ENCODE results near the gene CADM1.

The CADM1 gene

GRCh38 chr11:115326526-115326925 lies 177.7 kb downstream of the CADM1 start:
- in situ Hi-C loops (cut with MboI; ENCODE audit: low sequenced_read_pairs): loop anchor here (25.0 kb wide), 1 partner anchor 911 kb away; no protein-coding TSS in a partner anchor

- in situ Hi-C loops (cut with MboI; ENCODE audit: low sequenced_read_pairs): loop anchor here (25.0 kb wide), 1 partner anchor 912 kb away; no protein-coding TSS in a partner anchor
Observed at GRCh38 chr11:115325523-115325922, 178.7 kb downstream of the CADM1 start.

GRCh38 chr11:115324581-115325432 lies 179.4 kb downstream of the CADM1 start:
- in situ Hi-C loops (cut with MboI; ENCODE audit: low sequenced_read_pairs): loop anchor here (25.0 kb wide), 1 partner anchor 912 kb away; no protein-coding TSS in a partner anchor

GRCh38 chr11:115322553-115323203 lies 181.5 kb downstream of the CADM1 start:
- in situ Hi-C loops (cut with MboI; ENCODE audit: low sequenced_read_pairs): no loop called here

GRCh38 chr11:115321605-115322289 lies 182.5 kb downstream of the CADM1 start:
- in situ Hi-C loops (cut with MboI; ENCODE audit: low sequenced_read_pairs): no loop called here

GRCh38 chr11:115317277-115318185 lies 186.7 kb downstream of the CADM1 start:
- in situ Hi-C loops (cut with MboI; ENCODE audit: low sequenced_read_pairs): no loop called here

GRCh38 chr11:115316696-115317095 lies 187.5 kb downstream of the CADM1 start:
- in situ Hi-C loops (cut with MboI; ENCODE audit: low sequenced_read_pairs): no loop called here

GRCh38 chr11:115314330-115314920 lies 189.8 kb downstream of the CADM1 start:
- in situ Hi-C loops (cut with MboI; ENCODE audit: low sequenced_read_pairs): no loop called here

- in situ Hi-C loops (cut with MboI; ENCODE audit: low sequenced_read_pairs): no loop called here
Observed at GRCh38 chr11:115313224-115313838, 190.9 kb downstream of the CADM1 start.

GRCh38 chr11:115311949-115312348 lies 192.3 kb downstream of the CADM1 start:
- in situ Hi-C loops (cut with MboI; ENCODE audit: low sequenced_read_pairs): no loop called here

- in situ Hi-C loops (cut with MboI; ENCODE audit: low sequenced_read_pairs): no loop called here
Observed at GRCh38 chr11:115306689-115307088, 197.5 kb downstream of the CADM1 start.

GRCh38 chr11:115304774-115305472 lies 199.3 kb downstream of the CADM1 start:
- in situ Hi-C loops (cut with MboI; ENCODE audit: low sequenced_read_pairs): no loop called here

- in situ Hi-C loops (cut with MboI; ENCODE audit: low sequenced_read_pairs): no loop called here
Observed at GRCh38 chr11:115303929-115304531, 200.2 kb downstream of the CADM1 start.

GRCh38 chr11:115302946-115303703 lies 201.1 kb downstream of the CADM1 start:
- in situ Hi-C loops (cut with MboI; ENCODE audit: low sequenced_read_pairs): no loop called here

- in situ Hi-C loops (cut with MboI; ENCODE audit: low sequenced_read_pairs): no loop called here
Observed at GRCh38 chr11:115300660-115301428, 203.4 kb downstream of the CADM1 start.

GRCh38 chr11:115298300-115299012 lies 205.8 kb downstream of the CADM1 start:
- in situ Hi-C loops (cut with MboI; ENCODE audit: low sequenced_read_pairs): no loop called here
